NOMO-1 (cell line): Measurements from ENCODE around the gene USH1C.

Experiments used
- DNase-seq, 2 experiments: peaks; one replicate each; lab custom pipeline; 2025; ENCODE audit not compliant: unreplicated experiment in 2 of 2; lab: John Stamatoyannopoulos, UW

Gene USH1C

DNA sequence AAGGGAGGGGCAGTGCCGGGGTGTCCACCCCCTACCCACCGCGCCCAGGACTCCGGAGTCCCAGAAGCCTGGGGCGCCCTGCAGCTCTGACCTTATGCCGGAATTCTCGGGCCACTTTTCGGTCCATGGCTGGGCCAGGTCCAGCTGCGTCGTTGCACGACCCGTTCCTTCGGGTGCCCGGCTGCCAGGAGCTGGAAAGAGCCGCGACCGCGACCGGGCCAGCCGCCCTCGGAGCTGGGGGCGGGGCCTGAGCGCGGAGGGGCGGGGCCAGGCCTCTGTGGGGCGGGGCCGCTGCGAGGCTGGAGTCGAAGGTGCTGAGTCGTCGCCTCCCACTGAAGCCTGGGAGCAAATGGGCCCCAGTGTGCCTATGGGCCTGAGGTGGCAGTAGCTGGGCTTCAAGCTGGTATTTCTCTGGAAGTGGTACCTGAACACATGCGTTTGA lies at the start of gene USH1C:
Gene USH1C (minus strand): TSS at position 236 of the 442 bp plus-strand sequence. CDS start 109 bp downstream, at position 127.
- DNase-seq = no peak

DNA sequence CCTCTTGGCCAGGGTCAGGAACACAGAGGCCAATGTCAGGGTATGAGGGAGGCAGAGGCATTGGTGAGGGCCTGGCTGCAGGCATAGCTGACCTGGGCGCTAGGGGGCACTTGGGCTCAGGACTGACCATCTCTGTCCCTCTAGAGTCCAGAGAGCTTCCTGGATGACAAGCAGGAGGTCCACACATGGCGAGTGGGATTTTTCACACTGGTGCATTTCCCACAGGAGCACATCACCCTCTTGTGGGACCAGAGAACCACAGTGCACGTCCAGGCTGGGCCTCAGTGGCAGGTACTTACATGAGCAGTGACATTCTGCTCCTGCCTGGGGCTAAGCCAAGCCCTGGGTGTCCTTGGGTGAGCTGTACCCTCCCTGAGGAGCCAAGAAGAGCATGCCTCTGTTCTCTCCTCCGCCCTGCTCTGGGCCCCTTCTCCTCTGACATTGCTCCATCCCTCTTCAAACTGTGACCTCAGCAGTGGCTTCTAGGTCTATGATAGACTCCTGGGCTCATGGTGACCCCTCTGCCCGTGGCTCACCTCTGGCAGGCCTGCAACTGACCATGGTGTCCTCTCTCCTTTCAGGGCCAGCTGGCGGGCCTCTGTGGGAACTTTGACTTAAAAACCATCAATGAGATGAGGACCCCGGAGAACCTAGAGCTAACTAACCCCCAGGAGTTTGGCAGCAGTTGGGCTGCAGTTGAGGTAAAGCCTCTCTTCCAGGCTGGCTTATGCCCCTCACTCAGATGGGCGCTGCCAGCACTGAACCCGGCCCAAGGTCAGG lies 49.4 kb upstream of the USH1C start:
- DNase-seq = no peak

DNA sequence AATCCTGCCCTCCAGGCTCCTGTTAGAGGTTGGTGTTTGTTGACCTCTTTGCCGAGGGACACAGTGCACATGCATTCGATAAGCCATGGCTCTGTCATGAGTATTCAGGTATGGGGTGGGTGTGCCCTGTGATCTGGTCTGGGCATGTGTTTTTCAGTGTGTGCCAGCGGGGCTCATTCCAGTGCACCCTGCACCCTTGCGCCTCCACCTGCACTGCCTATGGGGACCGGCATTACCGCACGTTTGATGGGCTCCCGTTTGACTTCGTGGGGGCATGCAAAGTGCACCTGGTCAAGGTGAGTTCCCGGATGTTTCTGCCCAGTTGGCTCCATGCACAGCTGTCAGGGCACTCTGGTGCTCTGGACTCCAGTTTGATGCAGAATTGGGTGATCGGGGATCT lies 47.1 kb upstream of the USH1C start:
- no peak for DNase-seq

- DNase-seq = no peak
These were observed 46.2 kb upstream of the USH1C start for GRCh38 chr11:17590463-17590862.

DNA sequence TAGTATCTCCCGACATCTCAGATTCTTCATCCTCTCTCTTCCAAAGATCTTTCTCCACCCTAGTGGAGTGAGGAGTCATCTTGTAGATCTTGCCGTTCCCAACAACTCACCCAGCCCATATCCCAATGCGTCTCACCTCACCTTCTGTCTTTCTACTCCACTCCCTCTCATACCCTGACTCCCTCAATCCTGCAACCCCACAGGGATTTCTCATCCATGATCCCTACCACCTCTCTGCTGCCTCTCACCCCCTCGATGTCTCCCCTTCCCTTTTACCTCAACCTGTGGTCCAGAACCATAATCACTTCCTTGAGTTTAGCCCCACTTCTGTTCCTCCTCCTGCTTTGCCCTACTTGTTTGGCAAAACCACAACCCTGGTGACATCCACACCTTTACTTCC lies 44.5 kb upstream of the USH1C start:
- no peak for DNase-seq

DNA sequence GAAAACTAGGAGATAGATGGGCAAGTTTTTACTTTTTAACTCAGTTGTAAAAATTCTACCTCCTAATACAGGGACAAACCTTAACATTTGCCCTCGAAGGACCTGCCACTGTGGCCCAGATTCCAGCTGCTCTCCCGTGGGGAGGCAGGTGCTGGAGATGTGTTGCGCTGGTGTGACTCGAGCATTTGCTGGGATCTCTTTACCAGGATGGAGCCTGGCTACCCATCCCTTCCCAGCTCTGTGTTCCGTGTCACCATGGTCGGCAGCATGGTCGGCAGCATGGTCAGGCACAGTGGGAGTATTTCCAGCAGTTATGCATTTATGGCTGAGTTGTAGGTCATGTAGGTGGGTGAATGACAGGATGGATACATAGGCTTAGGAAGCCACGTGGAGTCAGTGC lies 44.0 kb upstream of the USH1C start:
- no peak for DNase-seq

GRCh38 chr11:17585911-17586695 lies 41.9 kb upstream of the USH1C start:
- DNase-seq = no peak

DNA sequence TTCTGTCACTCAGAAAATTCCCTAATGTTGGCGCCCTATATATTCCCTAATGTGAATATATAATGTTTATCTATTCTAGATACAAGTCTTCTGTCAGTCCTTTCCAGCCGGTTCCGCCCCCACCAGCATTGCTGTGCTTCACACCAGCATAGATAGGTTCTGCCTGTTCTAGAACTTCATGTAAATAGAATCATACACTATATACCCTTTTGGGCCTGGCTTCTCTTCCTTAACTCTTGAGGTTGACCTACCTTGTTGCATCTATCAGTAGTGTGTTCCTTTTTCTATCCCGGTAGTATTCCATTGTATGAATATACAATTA lies 37.5 kb upstream of the USH1C start:
- no peak for DNase-seq

DNA sequence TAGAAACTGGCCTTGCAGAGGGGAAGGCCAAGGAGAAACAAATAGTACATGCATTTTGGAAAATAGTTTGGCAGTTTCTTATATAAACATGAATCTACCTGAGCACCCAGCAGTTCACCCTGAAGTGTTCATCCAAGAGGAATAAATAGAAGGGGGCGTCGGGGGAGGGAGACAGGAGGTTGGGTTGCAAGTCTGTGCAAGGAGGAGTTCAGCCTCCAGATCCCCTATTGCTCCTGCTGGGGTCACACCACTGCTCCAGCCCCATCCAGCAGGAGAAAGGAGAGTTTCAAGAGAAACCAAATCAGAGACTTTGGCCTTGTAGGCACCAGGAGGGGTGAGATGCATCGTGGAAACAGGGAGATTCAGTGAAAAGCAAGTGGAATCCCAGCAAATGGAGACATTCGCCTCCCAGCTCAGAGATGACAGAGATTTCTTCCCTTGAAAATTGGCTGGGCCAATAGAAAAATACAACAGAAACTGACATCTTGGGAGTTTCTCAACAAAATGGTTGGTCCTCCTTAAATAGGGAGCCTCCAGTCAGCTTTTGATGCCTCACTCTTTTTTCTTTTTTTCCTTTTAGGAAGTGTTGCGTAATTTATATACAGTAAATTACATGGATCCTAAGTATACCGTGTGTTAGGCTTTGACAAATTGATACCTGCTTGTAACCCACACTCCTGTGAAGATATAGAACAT lies 37.0 kb upstream of the USH1C start:
- no peak for DNase-seq

DNA sequence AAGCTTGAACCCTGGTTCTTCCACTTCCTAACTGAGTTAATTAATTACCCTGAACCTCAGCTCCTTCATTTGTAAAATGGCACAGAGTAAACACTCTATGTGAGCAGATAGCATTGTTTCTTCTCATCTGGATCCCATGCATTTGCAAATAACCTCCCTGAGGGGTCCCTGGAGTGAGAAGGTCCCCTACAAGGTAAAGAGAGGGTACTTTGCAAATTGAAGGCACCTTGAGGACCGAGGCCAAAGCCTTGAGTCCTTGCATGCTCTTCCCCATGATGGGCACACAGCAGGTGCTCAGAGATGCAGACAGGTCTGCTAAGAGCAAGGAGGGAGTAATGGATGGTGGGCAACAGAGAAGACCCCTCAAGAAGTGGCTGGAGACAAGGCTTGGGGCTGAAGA lies 36.1 kb upstream of the USH1C start:
- DNase-seq = no peak

GRCh38 chr11:17579451-17579850 lies 35.2 kb upstream of the USH1C start:
- DNase-seq = no peak

DNA sequence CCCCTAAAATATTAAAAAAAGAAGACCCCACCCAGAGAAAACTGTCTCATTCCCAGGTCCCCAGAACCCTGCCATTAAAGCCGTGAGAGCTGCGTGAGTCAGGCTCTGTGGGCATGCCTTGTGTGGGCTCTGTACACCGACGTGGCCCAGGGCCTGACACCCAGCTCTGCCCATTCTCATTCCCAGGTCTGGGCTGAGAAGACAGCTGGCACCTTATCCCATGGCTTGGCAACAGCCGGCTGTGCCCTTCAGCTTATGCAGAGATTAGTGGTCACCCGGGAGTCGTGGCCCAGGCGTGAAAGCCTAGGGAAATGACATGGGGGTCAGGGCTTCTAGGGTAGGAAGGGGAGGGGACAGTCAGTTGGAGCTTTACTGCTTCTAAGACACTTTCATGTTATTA lies 34.7 kb upstream of the USH1C start:
- no peak for DNase-seq

GRCh38 chr11:17578296-17578695 lies 34.1 kb upstream of the USH1C start:
- DNase-seq = no peak

- no peak for DNase-seq
These were observed 31.5 kb upstream of the USH1C start for GRCh38 chr11:17575431-17576425.

DNA sequence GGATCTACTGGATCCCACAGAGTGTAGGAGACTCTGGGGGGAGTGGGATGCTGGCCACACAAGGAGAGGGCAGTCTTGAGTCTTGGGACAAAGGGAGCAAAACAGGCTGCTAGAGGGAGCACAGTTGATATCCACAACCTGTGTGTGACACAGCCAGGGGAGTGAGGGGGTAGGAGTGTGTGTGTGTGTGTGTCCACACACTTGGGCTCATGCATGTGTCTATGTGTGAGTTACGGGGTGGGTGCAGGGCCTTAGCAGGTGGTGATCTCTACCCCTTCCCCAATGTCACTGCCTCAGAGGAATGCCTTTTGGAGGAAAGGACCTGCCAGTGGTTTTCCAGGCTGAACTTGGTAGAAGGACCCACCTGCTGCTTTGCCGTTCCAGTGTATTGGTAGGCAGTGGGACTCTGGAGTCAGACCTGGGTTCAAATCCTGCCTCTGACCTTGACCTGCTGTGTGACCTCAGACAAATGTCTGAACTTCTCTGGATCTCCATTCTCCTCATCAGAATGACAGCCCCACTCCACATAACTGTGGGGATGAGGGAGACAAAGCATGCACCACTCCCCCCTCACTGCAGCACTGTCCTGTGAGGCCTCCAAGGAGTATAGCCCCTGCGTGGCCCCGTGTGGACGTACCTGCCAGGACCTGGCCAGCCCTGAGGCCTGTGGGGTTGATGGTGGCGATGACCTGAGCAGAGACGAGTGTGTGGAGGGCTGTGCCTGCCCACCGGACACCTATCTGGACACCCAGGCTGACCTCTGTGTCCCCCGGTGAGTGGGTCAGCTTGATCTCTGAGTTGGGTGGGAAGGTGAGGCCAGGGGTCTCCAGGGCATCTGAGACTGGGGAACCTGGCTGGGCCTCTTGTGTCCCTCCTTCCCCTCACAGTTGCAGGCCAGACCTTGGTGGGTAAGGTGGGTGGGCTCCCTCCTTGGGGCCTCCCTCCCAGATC lies 30.2 kb upstream of the USH1C start:
- no peak for DNase-seq

GRCh38 chr11:17573526-17573925 lies 29.3 kb upstream of the USH1C start:
- DNase-seq = no peak

DNA sequence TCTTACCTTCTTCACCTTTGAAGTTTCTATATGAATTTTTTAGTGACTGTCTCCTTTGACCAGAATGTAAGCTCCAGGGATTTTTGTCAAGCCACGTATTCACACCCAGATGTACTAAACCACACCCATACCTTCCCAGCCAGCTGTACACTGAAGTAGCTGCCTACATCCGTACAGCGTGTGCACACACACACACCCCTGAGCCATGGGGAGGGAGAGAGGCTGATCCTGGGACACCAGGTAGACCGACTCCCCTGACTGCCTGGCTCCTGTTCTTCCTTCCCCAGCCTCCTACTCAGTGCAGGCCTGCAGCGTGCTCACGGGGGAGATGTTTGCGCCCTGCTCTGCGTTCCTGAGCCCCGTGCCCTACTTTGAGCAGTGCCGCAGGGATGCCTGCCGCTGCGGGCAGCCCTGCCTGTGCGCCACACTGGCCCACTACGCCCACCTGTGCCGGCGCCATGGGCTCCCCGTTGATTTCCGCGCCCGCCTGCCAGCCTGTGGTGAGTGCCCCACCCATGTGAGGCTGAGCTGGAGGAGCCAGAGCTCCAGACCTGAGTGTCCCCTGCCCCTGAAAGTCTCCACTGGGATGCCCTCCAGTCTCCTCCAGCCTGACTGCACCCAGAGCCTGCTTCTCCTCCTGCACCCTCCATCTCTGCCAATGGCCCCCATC lies 28.7 kb upstream of the USH1C start:
- DNase-seq = no peak

DNA sequence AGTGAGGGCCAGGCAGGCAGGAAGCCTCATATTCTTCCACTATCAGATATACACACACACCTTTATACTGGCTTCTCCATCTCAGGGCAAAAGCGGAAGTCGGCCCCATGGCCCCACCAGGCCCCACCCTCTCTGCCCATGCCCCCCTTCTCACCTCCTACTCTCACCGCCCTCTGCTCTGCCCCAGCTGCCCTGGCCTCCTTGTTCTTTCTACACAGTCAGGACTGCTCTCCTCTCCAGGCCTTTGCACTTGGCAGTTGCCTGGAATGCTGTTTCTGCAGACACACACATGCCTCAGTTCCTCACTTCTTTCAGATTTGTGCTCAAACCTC lies 28.1 kb upstream of the USH1C start:
- DNase-seq = peak; percentile 39
